ENCODE data around the gene DDX43.
A peak's percentile ranks its signal among the peaks of the same experiment; 100 is the strongest.

DDX43 gene

DNA sequence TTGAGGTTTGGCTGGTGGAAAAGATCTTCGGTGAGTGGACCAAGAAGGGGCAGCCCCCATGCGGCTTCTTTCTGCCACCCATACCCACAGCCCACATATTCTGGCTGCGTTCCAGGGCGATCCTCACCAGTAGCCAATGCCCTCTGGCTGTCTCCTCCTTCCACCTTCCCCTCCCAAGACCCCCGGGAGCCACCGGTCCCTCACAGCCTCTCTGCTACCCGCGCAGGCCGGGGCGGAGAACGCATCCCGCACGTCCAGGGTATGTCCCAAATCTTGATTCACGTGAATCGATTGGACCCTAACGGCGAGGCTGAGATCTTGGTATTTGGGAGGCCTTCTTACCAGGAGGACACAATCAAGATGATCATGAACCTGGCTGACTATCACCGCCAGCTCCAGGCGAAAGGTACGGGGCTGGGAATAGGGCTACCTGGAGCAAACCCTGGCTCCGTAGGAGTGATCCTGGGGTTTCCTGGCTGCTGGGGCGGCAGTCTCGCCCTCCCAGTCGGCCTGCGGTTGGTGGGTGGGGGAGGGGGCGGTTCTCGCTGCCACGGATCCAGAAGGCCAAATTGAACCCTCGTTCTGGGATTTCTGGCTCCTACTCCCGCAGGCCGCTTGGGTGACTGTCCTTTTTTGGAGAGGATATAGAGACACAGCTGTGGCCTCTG is 31.6 kb upstream of the DDX43 start:
- Mint-ChIP-seq H3K27ac (no peak overlapping the region), H3K4me3 (no peak overlapping the region), H3K4me1 (no peaks in the 10 kb centered on the region), H3K27me3 (ENCODE audit: low read depth, poor library complexity) (no peaks in the 10 kb centered on the region), H3K36me3 (ENCODE audit: low read depth) (no peaks in the 10 kb centered on the region), H3K9me3 (peaks cover 4% of the 10 kb centered on the region)
- DNase-seq, result no peak
- TF ChIP-seq, protein P1, sequence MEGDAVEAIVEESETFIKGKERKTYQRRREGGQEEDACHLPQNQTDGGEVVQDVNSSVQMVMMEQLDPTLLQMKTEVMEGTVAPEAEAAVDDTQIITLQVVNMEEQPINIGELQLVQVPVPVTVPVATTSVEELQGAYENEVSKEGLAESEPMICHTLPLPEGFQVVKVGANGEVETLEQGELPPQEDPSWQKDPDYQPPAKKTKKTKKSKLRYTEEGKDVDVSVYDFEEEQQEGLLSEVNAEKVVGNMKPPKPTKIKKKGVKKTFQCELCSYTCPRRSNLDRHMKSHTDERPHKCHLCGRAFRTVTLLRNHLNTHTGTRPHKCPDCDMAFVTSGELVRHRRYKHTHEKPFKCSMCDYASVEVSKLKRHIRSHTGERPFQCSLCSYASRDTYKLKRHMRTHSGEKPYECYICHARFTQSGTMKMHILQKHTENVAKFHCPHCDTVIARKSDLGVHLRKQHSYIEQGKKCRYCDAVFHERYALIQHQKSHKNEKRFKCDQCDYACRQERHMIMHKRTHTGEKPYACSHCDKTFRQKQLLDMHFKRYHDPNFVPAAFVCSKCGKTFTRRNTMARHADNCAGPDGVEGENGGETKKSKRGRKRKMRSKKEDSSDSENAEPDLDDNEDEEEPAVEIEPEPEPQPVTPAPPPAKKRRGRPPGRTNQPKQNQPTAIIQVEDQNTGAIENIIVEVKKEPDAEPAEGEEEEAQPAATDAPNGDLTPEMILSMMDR (IDR thresholded peaks at IDR 0.05), result no peak

DNA sequence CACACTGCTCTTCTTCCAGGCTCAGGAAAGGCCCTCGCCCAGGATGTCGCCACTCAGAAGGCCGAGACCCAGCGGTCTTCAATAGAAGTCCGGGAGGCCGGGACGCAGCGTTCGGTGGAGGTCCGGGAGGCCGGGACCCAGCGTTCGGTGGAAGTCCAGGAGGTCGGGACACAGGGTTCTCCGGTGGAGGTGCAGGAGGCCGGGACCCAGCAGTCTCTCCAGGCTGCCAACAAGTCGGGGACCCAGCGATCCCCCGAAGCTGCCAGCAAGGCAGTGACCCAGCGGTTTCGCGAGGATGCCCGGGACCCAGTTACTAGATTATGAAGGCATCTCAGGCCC is 31.1 kb upstream of the DDX43 start:
- Mint-ChIP-seq H3K9me3 (peaks cover 4% of the 10 kb centered on the region), H3K4me1 (no peaks in the 10 kb centered on the region), H3K27me3 (ENCODE audit: low read depth, poor library complexity) (no peaks in the 10 kb centered on the region), H3K36me3 (ENCODE audit: low read depth) (no peaks in the 10 kb centered on the region), H3K4me3 (no peak overlapping the region), H3K27ac (no peak overlapping the region)
- DNase-seq, result no peak
- TF ChIP-seq, protein P1 (IDR thresholded peaks at IDR 0.05), result no peak

DNA sequence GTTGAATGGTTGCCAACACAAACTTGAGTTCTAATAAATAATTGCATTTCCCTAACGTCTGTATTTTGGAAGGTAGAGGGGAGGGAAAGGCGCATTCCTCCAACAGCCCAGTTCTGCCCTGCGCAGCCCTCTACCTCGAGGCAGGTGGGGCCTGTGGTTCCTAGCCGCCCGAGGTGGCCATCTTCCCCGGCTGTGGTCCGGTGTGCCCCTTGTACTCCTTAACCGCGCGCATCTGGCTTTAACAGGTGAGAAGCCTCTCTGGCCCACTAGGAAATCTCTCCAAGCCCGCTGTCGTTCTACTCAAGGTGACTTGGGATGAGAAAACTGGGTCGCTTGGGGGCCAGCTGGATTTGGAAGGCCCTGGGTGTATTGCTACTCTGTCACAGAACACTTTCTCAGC is 30.5 kb upstream of the DDX43 start:
- no peak overlapping the region for H3K27ac Mint-ChIP-seq
- H3K9me3 Mint-ChIP-seq, result peaks cover 4% of the 10 kb centered on the region
- H3K4me3 Mint-ChIP-seq, result no peak overlapping the region
- H3K36me3 Mint-ChIP-seq (ENCODE audit: low read depth), result no peaks in the 10 kb centered on the region
- TF ChIP-seq, protein P1 (IDR thresholded peaks at IDR 0.05), result no peak
- DNase-seq, result no peak
- no peaks in the 10 kb centered on the region for H3K4me1 Mint-ChIP-seq
- peaks cover 4% of the 10 kb centered on the region for H3K27me3 Mint-ChIP-seq (ENCODE audit: low read depth, poor library complexity)

DNA sequence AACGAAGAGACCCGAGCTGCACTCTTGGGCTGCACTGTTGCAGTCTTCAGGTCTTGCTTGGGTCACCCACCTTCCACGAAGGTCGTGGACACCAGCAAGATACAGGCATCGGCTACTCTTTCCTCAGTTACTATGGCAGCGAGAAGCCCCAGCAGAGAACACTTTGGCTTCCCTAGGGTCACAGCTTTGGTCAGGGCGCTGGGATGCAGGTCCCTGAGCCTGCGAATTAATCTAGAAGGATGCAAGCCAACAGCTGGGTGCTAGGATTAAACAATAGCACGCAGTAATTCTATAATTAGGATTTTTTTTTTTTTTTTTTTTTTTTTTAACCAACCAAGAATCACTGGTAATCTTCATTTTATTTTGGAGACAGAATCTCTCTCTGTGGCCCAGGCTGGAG is 30.1 kb upstream of the DDX43 start:
- no peak for DNase-seq
- Mint-ChIP-seq H3K4me3 (no peak overlapping the region), H3K4me1 (no peaks in the 10 kb centered on the region), H3K27ac (no peak overlapping the region), H3K9me3 (peaks cover 4% of the 10 kb centered on the region), H3K36me3 (ENCODE audit: low read depth) (no peaks in the 10 kb centered on the region), H3K27me3 (ENCODE audit: low read depth, poor library complexity) (peaks cover 4% of the 10 kb centered on the region)
- TF ChIP-seq, protein P1 (IDR thresholded peaks at IDR 0.05), result no peak

DNA sequence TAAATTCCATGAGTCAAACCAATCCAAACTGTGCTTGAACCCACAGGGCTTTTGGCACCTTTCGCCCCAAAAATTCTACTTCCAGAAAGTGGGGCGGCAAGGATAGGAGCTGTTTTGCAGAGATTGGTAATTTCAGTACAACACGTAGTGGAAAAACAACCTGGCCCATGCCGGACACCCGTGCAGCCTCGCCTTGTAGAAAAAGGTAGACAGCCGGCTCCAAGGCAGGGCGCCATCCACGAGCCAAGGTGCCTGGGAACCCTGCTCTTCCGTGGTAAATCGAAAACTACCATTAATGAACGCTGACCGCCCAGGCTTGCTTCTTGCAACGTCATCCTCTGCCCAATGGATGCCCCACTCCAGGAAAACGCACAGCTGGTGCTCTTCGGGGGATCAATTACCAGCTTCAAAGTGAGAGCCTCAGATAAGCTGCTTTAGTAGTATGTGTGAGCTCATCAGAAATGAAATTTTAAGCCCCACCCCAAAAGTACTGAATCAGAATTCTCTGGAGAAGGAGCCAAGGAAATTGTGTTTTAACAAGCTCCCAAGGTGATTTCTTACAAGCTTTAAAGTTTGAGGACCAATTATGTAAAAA is 26.8 kb upstream of the DDX43 start:
- Mint-ChIP-seq H3K4me1 (no peaks in the 10 kb centered on the region), H3K27me3 (ENCODE audit: low read depth, poor library complexity) (peaks cover 4% of the 10 kb centered on the region), H3K4me3 (no peak overlapping the region), H3K36me3 (ENCODE audit: low read depth) (no peaks in the 10 kb centered on the region), H3K27ac (peak overlapping the region; percentile 15), H3K9me3 (peaks cover 27% of the 10 kb centered on the region)
- TF ChIP-seq, protein P1 (IDR thresholded peaks at IDR 0.05), result no peak
- DNase-seq, result no peak

DNA sequence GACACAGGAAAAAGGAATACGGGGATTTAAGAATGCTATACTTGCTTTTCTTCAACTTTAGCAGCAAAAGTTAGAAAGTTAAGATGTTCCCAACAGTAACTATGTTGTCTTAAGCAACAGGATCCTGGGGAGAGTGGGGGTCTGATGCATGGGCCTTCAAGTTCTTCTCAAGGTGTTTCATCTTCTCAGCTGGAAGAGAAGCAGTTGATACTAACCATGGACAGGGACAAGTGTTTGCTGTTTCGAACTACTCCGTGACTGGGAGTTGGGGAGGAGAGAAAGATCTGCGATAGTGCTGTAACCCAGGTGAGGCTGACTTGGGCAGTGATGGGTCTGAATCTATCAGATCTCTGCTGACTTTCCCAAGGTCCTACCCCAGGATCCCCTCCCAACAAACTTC is 26.0 kb upstream of the DDX43 start:
- Mint-ChIP-seq H3K4me1 (no peaks in the 10 kb centered on the region), H3K4me3 (no peak overlapping the region), H3K9me3 (peaks cover 31% of the 10 kb centered on the region), H3K27me3 (ENCODE audit: low read depth, poor library complexity) (peaks cover 4% of the 10 kb centered on the region), H3K27ac (no peak overlapping the region), H3K36me3 (ENCODE audit: low read depth) (no peaks in the 10 kb centered on the region)
- no peak for DNase-seq
- TF ChIP-seq, protein P1 (IDR thresholded peaks at IDR 0.05), result no peak
